A172 (cell line): ENCODE measurements around the gene EMID1. TPM values are rescaled to one million over a fixed set of nuclear protein-coding genes. Genes with fewer than 3 reads are reported as not detected.
"Not testable (repeated sequence)": the region's sequence is repeated elsewhere in the genome, so short reads cannot be mapped to it uniquely, and the experiment has no call there.

Experiments used
- DNase-seq: peaks from one replicate; pipeline ENCODE4 v3.0.0-alpha.2; 2015; ENCODE audit warnings: low spot score
- total RNA-seq: library from RNA; depleted of rRNA; stranded (reverse); fragments of >200 nt; shearing (Covaris generic); gene quantifications from 2 replicates; pipeline ENCODE4 v1.2.3, GENCODE V29; 2014

The EMID1 gene
- total RNA-seq, 1 experiment from 2014 or later, result not detected

GRCh38 chr22:29230972-29231875 lies 25.5 kb downstream of the EMID1 start:
- DNase-seq, result no peak

GRCh38 chr22:29231971-29232959 lies 26.6 kb downstream of the EMID1 start:
- no peak for DNase-seq

GRCh38 chr22:29233277-29233877 lies 27.7 kb downstream of the EMID1 start:
- DNase-seq, result no peak

- DNase-seq, result not testable (repeated sequence)
Observed at GRCh38 chr22:29240481-29240880, 34.8 kb downstream of the EMID1 start.

DNA sequence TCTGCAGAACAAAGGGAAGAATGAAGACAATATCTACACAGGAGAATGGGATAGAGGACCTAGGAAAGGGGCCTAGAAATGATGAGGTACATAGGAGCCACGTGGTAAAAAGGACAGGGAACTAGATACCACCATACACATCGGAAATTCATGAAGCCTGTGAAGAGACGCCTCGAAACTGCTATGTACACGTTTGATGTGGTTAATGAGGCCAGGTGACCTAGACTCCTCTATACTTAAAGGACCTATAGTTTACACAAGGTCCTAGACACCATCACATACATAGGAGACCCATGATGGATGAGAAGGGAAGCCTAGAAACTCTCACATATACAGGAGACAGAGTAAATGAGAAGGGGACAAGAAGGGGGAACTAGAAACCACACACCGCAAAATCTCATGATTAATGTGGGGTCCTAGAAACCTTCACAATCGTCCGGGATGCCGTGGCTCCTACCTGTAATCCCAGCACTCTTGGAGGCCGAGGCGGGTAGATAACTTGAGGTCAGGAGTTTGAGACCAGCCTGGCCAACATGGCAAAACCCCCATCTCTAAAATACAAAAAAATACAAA lies 38.3 kb downstream of the EMID1 start:
- no peak for DNase-seq

GRCh38 chr22:29244785-29245625 lies 39.3 kb downstream of the EMID1 start:
- DNase-seq, result no peak

DNA sequence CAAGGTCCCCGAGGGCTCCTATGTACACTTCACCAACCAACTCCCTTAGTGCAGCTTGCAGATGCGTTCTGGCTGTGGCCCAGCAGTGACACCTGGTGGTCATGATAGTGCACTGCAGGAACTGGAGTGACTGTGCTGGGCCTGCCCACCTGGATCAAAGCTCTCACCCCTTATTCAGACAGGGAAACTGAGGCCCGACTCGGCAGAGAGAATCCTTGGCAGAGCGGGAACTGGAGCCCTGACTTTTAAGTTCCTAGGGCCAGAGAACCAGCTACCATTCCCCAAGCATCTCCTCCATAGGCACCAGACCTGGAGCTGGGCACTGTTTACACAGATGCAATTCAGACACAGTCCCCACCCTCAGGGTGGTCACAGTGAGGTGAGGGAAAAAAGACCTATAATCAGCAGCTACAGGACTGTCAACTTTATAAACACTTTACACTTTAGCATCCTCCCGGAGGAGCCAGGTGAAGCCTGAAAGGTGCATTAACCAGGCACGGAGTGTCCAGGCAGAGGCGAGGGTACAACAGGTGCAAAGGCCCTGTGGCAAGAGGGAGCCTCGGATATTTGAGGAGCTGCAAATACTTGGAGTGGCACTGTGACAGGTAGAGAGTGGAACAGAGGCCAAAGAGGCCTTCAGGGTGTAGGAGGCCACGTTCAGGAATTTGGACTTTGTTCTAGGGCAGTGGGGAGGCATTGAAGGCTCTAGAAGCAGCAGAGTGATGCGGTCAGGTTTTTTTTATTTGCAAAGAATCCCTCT lies 40.1 kb downstream of the EMID1 start:
- peak; percentile 31 for DNase-seq

DNA sequence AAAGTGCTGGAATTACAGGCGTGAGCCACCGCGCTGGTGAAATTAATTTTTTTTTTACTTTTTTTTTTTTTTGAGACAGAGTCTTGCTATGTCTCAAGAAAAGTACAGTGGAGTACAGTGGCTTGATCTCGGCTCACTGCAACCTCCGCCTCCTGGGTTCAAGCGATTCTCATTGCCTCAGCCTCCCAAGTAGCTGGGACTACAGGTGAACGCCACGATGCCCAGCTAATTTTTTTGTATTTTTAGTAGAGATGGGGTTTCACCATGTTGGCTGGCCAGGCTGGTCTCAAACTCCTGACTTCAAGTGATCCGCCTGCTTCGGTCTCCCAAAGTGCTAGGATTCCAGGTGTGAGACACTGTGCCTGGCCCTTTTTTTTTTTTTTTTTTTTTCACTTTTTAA lies 42.2 kb downstream of the EMID1 start:
- DNase-seq, result not testable (repeated sequence)

- no peak for DNase-seq
Observed at GRCh38 chr22:29251265-29251664, 45.6 kb downstream of the EMID1 start.

DNA sequence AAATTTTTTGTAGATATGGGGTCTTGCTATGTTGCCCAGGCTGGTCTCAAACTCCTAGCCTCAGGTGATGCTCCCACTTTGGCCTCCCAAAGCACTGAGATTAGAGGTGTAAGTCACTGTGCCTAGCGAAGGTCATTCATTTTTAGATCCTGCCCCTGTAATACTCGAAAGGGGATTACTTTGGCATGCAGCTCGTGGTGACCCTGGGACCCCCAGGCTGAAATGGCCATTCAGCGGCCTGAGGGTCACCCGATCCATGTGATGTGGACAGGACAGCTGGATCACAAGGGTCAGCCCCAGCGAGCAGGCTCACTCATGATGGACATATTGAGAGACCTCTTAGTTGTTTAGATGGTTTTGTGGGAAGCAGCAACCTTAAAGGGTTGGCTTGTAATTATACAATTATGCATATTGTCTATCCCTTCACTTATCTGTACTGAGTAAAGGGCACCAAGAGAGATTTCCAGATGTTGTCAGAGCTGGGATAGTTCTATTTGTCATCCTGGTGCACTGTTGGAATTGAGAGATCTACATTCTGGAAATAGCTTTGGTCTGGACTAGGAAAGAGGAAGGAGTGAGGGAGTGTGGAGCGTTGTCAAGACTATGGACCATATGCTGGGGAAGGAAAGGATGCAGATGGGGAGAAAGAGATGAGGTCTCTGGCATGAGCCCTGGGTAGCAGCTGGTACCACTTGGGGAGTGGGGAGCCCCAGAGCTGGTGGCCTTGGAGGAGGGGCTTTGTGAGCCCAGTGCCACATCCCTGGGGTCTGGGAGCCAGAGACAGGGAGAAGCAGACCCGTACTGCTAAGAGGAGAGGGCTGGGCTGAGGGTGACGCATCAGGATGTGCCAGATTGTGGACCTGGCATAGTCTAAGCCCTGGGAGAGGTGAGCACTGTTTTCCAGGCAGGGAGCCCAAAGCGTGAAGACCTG lies 46.5 kb downstream of the EMID1 start:
- no peak for DNase-seq

GRCh38 chr22:29253561-29254285 lies 48.0 kb downstream of the EMID1 start:
- no peak for DNase-seq

DNA sequence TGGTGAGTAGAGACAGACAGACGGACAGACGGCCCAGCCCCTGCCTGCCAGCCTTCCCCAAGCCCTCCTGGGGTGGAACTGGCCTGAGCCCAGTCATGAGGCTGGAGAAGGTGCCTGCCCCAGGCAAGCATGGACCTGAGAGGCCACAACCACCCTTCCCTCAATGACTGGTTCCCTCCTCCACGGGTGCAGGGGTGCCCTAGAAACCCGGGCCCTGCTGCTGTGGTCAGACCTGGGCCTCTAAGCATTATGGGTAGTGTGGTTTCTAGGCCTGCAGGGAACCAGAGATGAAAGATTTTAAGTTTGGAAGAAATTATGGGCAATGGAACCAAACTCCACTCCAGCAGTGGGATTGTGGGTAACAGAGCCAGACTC lies 48.6 kb downstream of the EMID1 start:
- no peak for DNase-seq

DNA sequence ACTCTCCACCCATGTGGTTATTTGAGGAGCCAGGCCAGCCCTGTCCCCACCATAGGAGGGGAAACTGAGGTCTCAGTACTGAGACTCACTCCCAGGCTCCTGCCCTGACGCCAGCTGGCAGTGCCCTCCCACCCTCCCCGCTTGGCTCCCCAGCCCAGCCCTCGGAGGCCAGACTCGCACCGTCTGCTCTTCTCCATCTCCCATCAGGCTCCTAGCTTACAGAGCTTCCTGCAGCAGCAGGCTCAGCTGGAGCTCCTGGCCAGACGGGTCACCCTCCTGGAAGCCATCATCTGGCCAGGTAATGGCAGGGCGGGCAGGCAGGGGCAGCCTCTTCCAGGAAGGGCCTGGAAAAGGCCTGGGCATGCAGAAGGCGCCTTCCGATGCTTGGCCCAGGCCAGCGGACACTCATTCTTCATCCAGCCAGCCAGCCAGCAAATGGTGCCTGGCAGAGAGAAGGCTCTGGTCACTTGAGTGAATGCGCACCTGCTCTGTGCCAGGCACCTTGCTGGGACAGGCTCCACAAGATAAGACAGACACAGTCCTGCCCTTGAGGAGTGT lies 49.4 kb downstream of the EMID1 start:
- no peak for DNase-seq

DNA sequence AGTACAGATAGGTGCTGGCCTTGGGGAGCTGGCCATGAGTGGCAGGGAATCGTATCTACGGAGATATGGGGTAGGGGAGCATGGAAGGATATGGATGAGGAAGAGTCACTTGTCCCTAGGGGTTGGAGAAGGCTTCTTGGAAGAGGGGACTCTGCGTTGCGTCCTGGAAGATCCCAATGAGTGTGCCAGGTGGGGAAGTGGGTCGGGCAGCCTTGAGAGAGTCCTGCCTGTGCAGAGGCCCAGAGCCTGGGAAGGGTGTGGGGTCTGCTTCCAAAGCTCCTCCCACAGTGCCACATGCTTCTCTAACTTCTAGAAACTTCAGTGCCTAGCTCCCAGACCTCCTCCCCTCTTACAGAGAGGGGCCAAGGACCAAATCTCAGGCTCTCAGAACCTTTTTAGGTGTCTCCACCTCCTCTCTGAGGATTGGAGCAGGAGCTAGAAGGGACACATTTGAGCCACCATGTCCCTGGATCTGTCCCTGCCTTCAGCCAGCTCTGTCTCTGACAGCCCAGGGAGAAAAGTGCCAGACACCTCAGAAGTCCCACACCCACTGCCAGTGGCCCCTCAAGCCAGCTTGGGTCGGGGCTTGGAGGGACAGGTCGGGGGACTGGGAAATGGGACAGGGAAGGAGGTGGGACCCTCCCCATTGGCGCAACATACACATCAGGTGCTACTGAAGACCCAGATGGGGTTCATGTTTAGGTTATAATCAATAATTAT lies 51.1 kb downstream of the EMID1 start:
- DNase-seq, result no peak

- DNase-seq, result no peak
Observed at GRCh38 chr22:29257751-29258181, 52.1 kb downstream of the EMID1 start.

DNA sequence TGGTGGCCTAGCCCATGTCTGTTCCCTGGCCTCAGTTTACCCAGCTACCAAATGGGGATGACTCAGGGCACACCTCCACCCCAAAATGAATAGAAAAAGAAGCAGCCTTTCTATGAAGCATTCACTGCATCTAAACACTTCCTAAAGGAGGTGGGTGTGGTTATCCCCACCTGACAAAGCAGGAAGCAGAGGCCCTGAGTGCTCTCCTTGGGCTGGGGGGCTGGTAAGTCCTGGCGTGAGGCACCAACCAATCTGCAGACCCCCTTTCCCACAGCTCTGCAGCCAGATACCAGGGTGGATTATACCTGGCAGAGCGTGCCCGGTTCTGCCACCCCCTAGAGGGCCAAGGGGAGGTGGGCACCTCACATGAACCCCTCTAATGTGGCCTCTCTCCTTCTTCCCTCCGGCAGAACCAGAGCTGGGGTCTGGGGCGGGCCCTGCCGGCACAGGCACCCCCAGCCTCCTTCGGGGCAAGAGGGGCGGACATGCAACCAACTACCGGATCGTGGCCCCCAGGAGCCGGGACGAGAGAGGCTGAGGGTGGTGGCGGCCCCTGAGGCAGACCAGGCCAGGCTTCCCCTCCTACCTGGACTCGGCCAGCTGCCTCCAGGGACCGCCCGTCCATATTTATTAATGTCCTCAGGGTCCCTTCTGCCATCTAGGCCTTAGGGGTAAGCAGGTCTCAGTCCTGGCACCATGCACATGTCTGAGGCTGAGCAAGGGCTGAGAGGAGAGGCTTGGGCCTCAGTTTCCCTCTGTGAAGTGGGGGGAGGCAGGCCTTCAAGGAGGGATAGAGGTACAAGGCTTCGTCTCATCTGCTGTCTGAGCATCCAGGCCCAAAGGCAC lies 52.9 kb downstream of the EMID1 start:
- DNase-seq, result no peak
